ENCODE data around the gene SMPDL3B. TPM values are rescaled to one million over a fixed set of nuclear protein-coding genes. Genes with fewer than 3 reads are reported as not detected.

The SMPDL3B gene
- polyA plus RNA-seq, 1 donor from 2014 or later: not detected

DNA sequence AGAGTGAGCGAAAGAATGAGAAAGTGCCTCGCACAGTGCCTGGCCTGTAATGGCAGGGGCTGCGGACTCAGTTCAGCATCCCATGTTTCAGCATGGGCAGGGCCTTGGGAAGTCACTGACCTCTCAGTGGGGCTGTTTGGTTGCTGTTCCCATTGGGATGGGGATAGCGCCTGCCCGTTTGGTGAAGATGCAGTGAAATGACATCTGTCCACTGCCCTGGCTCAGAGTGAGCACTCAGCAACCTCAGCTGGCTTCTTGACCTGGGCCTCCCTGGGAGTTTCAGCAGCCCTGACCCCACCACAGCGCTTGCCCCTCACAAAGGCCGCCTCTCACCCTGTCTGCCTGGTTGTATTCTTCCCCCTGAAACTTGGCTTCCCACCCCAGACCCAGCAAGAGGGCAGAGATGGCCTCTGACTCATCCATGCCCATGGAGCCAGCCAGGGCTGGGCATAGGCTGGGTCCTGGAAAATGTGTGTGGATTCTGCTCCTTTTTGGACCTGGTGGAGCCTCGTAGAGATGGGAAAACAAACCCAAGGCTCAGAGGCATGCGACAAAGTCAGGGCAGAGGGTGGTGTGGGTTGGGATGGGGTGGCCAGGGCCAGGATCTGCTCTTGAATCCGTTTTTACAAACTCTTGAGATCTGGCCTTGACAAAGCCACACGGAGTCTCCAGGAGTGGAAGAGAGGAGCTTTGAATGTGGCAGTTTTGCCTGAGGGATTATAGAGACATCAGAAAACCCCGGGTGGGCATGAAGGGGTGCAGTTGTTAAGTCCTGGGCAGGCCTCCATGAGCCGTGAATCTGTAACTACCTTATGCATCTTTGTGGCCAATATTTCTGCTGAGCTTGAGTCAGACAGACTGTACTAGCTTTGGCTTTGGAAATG is 26.2 kb downstream of the SMPDL3B start:
- Histone ChIP-seq H3K9me2 (ENCODE audit: insufficient read depth, low read length) (no peaks in the 10 kb centered on the region), H2AFZ (ENCODE audit: low read depth, low read length) (no peak overlapping the region), H3K9ac (ENCODE audit: low read length) (no peak overlapping the region), H3K36me3 (ENCODE audit: insufficient read depth, low read length) (no peaks in the 10 kb centered on the region), H3K9me3 (ENCODE audit: low read length) (no peaks in the 10 kb centered on the region), H3F3A (ENCODE audit: insufficient read depth, low read length, poor library complexity, severe bottlenecking) (no peaks in the 10 kb centered on the region), H3K27ac (ENCODE audit: low read length) (no peak overlapping the region), H3K27me3 (ENCODE audit: insufficient read depth, low read depth, low read length) (no peaks in the 10 kb centered on the region), H3K79me2 (replicated peaks; ENCODE audit: insufficient read depth, low read length) (no peaks in the 10 kb centered on the region), H4K20me1 (ENCODE audit: insufficient read depth) (no peaks in the 10 kb centered on the region), H3K4me3 (ENCODE audit: low read length) (no peak overlapping the region), H3K4me2 (ENCODE audit: low read length) (no peak overlapping the region)
- TF ChIP-seq RAD21 (conservative IDR thresholded peaks at IDR 0.05) (no peak), POLR2AphosphoS5 (IDR thresholded peaks at IDR 0.05) (no peak), SMC3 (conservative IDR thresholded peaks at IDR 0.05; ENCODE audit: poor library complexity) (no peak), TAF1 (IDR thresholded peaks at IDR 0.05; ENCODE audit: low read depth) (no peak), MXI1 (conservative IDR thresholded peaks at IDR 0.05; ENCODE audit: poor library complexity, severe bottlenecking) (no peak), EZH2 (IDR thresholded peaks at IDR 0.05; ENCODE audit: borderline replicate concordance, insufficient read depth, low read length, poor library complexity, severe bottlenecking) (no peak), EP300 (conservative IDR thresholded peaks at IDR 0.05; ENCODE audit: poor library complexity, severe bottlenecking) (no peak)
- TF ChIP-seq, protein P1, sequence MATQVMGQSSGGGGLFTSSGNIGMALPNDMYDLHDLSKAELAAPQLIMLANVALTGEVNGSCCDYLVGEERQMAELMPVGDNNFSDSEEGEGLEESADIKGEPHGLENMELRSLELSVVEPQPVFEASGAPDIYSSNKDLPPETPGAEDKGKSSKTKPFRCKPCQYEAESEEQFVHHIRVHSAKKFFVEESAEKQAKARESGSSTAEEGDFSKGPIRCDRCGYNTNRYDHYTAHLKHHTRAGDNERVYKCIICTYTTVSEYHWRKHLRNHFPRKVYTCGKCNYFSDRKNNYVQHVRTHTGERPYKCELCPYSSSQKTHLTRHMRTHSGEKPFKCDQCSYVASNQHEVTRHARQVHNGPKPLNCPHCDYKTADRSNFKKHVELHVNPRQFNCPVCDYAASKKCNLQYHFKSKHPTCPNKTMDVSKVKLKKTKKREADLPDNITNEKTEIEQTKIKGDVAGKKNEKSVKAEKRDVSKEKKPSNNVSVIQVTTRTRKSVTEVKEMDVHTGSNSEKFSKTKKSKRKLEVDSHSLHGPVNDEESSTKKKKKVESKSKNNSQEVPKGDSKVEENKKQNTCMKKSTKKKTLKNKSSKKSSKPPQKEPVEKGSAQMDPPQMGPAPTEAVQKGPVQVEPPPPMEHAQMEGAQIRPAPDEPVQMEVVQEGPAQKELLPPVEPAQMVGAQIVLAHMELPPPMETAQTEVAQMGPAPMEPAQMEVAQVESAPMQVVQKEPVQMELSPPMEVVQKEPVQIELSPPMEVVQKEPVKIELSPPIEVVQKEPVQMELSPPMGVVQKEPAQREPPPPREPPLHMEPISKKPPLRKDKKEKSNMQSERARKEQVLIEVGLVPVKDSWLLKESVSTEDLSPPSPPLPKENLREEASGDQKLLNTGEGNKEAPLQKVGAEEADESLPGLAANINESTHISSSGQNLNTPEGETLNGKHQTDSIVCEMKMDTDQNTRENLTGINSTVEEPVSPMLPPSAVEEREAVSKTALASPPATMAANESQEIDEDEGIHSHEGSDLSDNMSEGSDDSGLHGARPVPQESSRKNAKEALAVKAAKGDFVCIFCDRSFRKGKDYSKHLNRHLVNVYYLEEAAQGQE (IDR thresholded peaks at IDR 0.05; ENCODE audit: borderline replicate concordance): no peak
- TF ChIP-seq, protein P2, sequence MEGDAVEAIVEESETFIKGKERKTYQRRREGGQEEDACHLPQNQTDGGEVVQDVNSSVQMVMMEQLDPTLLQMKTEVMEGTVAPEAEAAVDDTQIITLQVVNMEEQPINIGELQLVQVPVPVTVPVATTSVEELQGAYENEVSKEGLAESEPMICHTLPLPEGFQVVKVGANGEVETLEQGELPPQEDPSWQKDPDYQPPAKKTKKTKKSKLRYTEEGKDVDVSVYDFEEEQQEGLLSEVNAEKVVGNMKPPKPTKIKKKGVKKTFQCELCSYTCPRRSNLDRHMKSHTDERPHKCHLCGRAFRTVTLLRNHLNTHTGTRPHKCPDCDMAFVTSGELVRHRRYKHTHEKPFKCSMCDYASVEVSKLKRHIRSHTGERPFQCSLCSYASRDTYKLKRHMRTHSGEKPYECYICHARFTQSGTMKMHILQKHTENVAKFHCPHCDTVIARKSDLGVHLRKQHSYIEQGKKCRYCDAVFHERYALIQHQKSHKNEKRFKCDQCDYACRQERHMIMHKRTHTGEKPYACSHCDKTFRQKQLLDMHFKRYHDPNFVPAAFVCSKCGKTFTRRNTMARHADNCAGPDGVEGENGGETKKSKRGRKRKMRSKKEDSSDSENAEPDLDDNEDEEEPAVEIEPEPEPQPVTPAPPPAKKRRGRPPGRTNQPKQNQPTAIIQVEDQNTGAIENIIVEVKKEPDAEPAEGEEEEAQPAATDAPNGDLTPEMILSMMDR (IDR thresholded peaks at IDR 0.05; ENCODE audit: poor library complexity, severe bottlenecking): no peak

DNA sequence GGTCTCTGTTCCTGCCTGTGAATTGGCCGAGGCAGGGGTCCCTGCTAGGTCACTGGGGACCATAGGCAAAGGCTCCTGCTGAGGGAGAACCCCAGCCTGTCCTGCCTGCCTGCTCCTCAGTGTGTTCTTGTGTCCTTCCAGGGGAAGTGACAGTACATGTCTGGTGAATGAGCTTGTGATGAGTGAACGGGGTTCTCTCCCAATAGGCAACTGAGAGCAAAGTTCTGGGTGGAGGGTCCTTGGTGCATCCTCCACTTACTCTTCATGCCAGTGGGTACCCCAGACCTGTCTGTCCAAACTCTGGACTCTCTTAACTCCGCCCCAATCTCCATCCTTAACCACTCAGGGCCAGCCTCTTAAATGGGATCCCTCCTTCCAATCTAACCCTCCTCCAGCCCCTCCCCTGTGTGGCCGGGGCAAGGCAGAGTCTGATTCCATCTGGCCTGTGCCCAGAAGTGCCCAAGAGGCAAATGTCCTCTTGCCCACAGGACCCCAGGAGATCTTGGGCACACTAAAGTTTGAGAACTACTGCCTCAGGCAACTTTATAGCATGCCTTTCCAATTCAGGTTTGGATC is 26.9 kb downstream of the SMPDL3B start:
- Histone ChIP-seq H3K36me3 (ENCODE audit: insufficient read depth, low read length) (no peaks in the 10 kb centered on the region), H3K27me3 (ENCODE audit: insufficient read depth, low read depth, low read length) (no peaks in the 10 kb centered on the region), H3K27ac (ENCODE audit: low read length) (no peak overlapping the region), H3K9me3 (ENCODE audit: low read length) (no peaks in the 10 kb centered on the region), H3K79me2 (replicated peaks; ENCODE audit: insufficient read depth, low read length) (no peaks in the 10 kb centered on the region), H3K9me2 (ENCODE audit: insufficient read depth, low read length) (no peaks in the 10 kb centered on the region), H2AFZ (ENCODE audit: low read depth, low read length) (no peak overlapping the region), H3F3A (ENCODE audit: insufficient read depth, low read length, poor library complexity, severe bottlenecking) (no peaks in the 10 kb centered on the region), H3K9ac (ENCODE audit: low read length) (no peak overlapping the region), H3K4me3 (ENCODE audit: low read length) (no peak overlapping the region), H3K4me2 (ENCODE audit: low read length) (no peak overlapping the region), H4K20me1 (ENCODE audit: insufficient read depth) (no peaks in the 10 kb centered on the region)
- TF ChIP-seq, protein P1 (IDR thresholded peaks at IDR 0.05; ENCODE audit: borderline replicate concordance): no peak
- TF ChIP-seq MXI1 (conservative IDR thresholded peaks at IDR 0.05; ENCODE audit: poor library complexity, severe bottlenecking) (no peak), EZH2 (IDR thresholded peaks at IDR 0.05; ENCODE audit: borderline replicate concordance, insufficient read depth, low read length, poor library complexity, severe bottlenecking) (no peak), RAD21 (conservative IDR thresholded peaks at IDR 0.05) (no peak), SMC3 (conservative IDR thresholded peaks at IDR 0.05; ENCODE audit: poor library complexity) (no peak), TAF1 (IDR thresholded peaks at IDR 0.05; ENCODE audit: low read depth) (no peak), POLR2AphosphoS5 (IDR thresholded peaks at IDR 0.05) (no peak), EP300 (conservative IDR thresholded peaks at IDR 0.05; ENCODE audit: poor library complexity, severe bottlenecking) (no peak)
- TF ChIP-seq, protein P2 (IDR thresholded peaks at IDR 0.05; ENCODE audit: poor library complexity, severe bottlenecking): no peak

All from neural cell (in vitro differentiated cells).